ENCODE data around the gene NSD2. TPM values are rescaled to one million over a fixed set of nuclear protein-coding genes. Genes with fewer than 3 reads are reported as not detected.

The NSD2 gene
- total and polyA plus RNA-seq, 2 donors (not counting 1 experiment from before 2014, with no cell fraction given): 14.2 to 64.8 TPM

DNA sequence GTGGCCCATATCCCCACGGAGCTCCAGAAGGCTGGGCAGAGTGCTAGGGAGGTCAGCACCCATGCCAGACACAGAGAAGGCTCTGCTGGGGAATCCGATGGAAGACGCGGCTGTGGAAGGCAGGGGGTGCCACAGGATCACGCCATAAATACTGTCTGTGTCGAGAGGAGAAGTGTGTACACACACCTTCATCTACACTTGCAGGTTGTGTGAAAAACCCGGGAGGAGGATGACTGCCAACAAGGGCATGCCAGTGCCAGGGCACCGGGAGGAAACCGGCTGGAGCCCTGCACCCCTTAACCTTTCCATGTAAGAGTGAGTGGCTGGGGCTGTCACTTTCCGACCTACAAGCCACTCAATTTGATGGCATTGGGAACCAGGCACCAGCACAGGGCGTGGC, 46.4 kb upstream of the NSD2 start:
- no peak overlapping the region for H3K4me3 Mint-ChIP-seq
- Histone ChIP-seq H3K79me2 (ENCODE audit: control insufficient read depth, insufficient read depth, low read length) (no peaks in the 10 kb centered on the region), H3K4me1 (ENCODE audit: control insufficient read depth in 2 of 2, insufficient read depth in 2 of 2, low read length in 2 of 2) (no peaks in the 10 kb centered on the region), H3K4me2 (replicated peaks; ENCODE audit: low read depth, low read length, poor library complexity, severe bottlenecking) (no peak overlapping the region), H3K9me3 (ENCODE audit: control extremely low read depth in 1 of 3, control insufficient read depth in 2 of 3, insufficient read depth in 1 of 3, low read length in 2 of 3) (no peaks in the 10 kb centered on the region), H3K27me3 (replicated peaks in 1 of 4; ENCODE audit: control extremely low read depth in 1 of 4, control insufficient read depth in 3 of 4, insufficient read depth in 4 of 4, low read length in 3 of 4) (no peaks in the 10 kb centered on the region), H3K27ac (ENCODE audit: low read length in 2 of 2) (no peak overlapping the region), H2AFZ (ENCODE audit: insufficient read depth, low read depth, low read length, poor library complexity, severe bottlenecking) (no peak overlapping the region), H3K9ac (ENCODE audit: low read length) (no peak overlapping the region), H3K4me3 (ENCODE audit: control extremely low read depth in 1 of 5, extremely low read depth in 1 of 5, insufficient read depth in 1 of 5, low read depth in 2 of 5, low read length in 4 of 5) (no peak overlapping the region), H4K20me1 (ENCODE audit: control insufficient read depth, insufficient read depth, low read length, poor library complexity, severe bottlenecking) (no peaks in the 10 kb centered on the region), H3K36me3 (replicated peaks in 1 of 2; ENCODE audit: control extremely low read depth in 1 of 2, control insufficient read depth in 1 of 2, extremely low read depth in 1 of 2, insufficient read depth in 2 of 2, low read length in 1 of 2) (peaks cover under 1 to 59% of the 10 kb centered on the region in 2 experiments)
- no peaks in the 10 kb centered on the region for H3K27me3 Mint-ChIP-seq
- H3K4me1 Mint-ChIP-seq: no peaks in the 10 kb centered on the region
- no peak for ATAC-seq (ENCODE audit: low read depth)
- CTCF ChIA-PET: no interaction called here
- 96% methylated on average over 10 of the region's 11 CpGs for WGBS (ENCODE audit: insufficient coverage)
- POLR2A ChIA-PET: no interaction called here
- no peaks in the 10 kb centered on the region for H3K9me3 Mint-ChIP-seq (ENCODE audit: insufficient read depth)
- TF ChIP-seq EZH2 (IDR thresholded peaks at IDR 0.05; ENCODE audit: borderline replicate concordance, insufficient read depth, low read depth, low read length, poor library complexity, severe bottlenecking) (no peak), CTCF (IDR thresholded peaks at IDR 0.05) (no peak)
- intact Hi-C loops (cut with micrococcal nuclease): no loop called here
- no peak for DNase-seq
- no peak overlapping the region for H3K27ac Mint-ChIP-seq

DNA sequence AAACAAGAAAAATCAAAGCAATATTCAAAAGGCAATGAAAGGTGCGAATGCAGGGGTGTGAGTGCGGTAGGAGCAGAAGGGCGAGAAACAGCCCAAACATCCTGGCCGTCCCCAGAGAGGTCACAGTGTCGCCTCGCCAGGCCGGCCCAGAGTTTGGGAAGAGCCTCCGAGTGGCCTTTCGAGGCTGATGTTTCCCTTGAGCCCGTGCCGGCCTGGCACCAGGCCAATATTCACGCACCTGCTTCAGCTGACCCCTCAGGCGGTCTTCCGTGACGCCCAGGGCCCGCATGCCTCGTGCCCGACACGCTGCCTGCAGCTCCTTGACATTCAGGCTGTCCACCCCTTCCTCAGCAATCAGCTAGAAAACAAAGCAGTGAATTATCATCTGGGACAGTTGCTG, 45.9 kb upstream of the NSD2 start:
- Mint-ChIP-seq H3K4me1 (no peaks in the 10 kb centered on the region), H3K27me3 (no peaks in the 10 kb centered on the region), H3K9me3 (ENCODE audit: insufficient read depth) (no peaks in the 10 kb centered on the region), H3K27ac (no peak overlapping the region), H3K4me3 (no peak overlapping the region)
- no peak for ATAC-seq (ENCODE audit: low read depth)
- POLR2A ChIA-PET: no interaction called here
- H2AFZ ChIP-seq (ENCODE audit: insufficient read depth, low read depth, low read length, poor library complexity, severe bottlenecking): no peak overlapping the region
- CTCF ChIA-PET: interaction anchor here (1.4 kb wide), 1 partner anchor 74 kb away, joined by 3 read pairs; no protein-coding TSS in a partner anchor
- no peaks in the 10 kb centered on the region for H3K4me1 ChIP-seq (ENCODE audit: control insufficient read depth in 2 of 2, insufficient read depth in 2 of 2, low read length in 2 of 2)
- H3K9me3 ChIP-seq (ENCODE audit: control extremely low read depth in 1 of 3, control insufficient read depth in 2 of 3, insufficient read depth in 1 of 3, low read length in 2 of 3): no peaks in the 10 kb centered on the region
- H3K27me3 ChIP-seq (replicated peaks in 1 of 4; ENCODE audit: control extremely low read depth in 1 of 4, control insufficient read depth in 3 of 4, insufficient read depth in 4 of 4, low read length in 3 of 4): no peaks in the 10 kb centered on the region
- peaks cover 0 to 53% of the 10 kb centered on the region in 2 experiments for H3K36me3 ChIP-seq (replicated peaks in 1 of 2; ENCODE audit: control extremely low read depth in 1 of 2, control insufficient read depth in 1 of 2, extremely low read depth in 1 of 2, insufficient read depth in 2 of 2, low read length in 1 of 2)
- DNase-seq: no peak
- no peak for TF ChIP-seq CTCF (IDR thresholded peaks at IDR 0.05)
- TF ChIP-seq EZH2 (IDR thresholded peaks at IDR 0.05; ENCODE audit: borderline replicate concordance, insufficient read depth, low read depth, low read length, poor library complexity, severe bottlenecking): no peak
- H3K9ac ChIP-seq (ENCODE audit: low read length): no peak overlapping the region
- no peak overlapping the region for H3K27ac ChIP-seq (ENCODE audit: low read length in 2 of 2)
- no peak overlapping the region for H3K4me2 ChIP-seq (replicated peaks; ENCODE audit: low read depth, low read length, poor library complexity, severe bottlenecking)
- H3K4me3 ChIP-seq (ENCODE audit: control extremely low read depth in 1 of 5, extremely low read depth in 1 of 5, insufficient read depth in 1 of 5, low read depth in 2 of 5, low read length in 4 of 5): no peak overlapping the region
- no peaks in the 10 kb centered on the region for H4K20me1 ChIP-seq (ENCODE audit: control insufficient read depth, insufficient read depth, low read length, poor library complexity, severe bottlenecking)
- 99% methylated on average over 19 of the region's 19 CpGs for WGBS (ENCODE audit: insufficient coverage)
- intact Hi-C loops (cut with micrococcal nuclease): no loop called here
- H3K79me2 ChIP-seq (ENCODE audit: control insufficient read depth, insufficient read depth, low read length): no peaks in the 10 kb centered on the region
